Upper lobe of left lung (tissue), 4 donors: ENCODE results near the gene TPST2.

Experiments
- EP300 ChIP-seq, 4 donors: sonication (generic); formaldehyde crosslinking; IDR thresholded peaks; one replicate each; pipeline ENCODE4 v1.5.1; 2017; ENCODE audit warnings: antibody characterized with exemption in 4 of 4, control low read depth in 2 of 4
- POLR2AphosphoS5 ChIP-seq, 2 donors: sonication (generic); formaldehyde crosslinking; IDR thresholded peaks; one replicate each; pipeline ENCODE4 v1.5.1; 2017; ENCODE audit warnings: antibody characterized with exemption in 2 of 2
- TF ChIP-seq, protein P1 (sequence below), 6 experiments: fragments of 450-650 bp in 4 of 6; fragments of 200-600 bp in 2 of 6; sonication (generic) in 2 of 6; IDR thresholded peaks; one replicate each; pipeline ENCODE4 v1.5.1; 2016 to 2019; ENCODE audit warnings: antibody characterized with exemption in 6 of 6

DNA sequence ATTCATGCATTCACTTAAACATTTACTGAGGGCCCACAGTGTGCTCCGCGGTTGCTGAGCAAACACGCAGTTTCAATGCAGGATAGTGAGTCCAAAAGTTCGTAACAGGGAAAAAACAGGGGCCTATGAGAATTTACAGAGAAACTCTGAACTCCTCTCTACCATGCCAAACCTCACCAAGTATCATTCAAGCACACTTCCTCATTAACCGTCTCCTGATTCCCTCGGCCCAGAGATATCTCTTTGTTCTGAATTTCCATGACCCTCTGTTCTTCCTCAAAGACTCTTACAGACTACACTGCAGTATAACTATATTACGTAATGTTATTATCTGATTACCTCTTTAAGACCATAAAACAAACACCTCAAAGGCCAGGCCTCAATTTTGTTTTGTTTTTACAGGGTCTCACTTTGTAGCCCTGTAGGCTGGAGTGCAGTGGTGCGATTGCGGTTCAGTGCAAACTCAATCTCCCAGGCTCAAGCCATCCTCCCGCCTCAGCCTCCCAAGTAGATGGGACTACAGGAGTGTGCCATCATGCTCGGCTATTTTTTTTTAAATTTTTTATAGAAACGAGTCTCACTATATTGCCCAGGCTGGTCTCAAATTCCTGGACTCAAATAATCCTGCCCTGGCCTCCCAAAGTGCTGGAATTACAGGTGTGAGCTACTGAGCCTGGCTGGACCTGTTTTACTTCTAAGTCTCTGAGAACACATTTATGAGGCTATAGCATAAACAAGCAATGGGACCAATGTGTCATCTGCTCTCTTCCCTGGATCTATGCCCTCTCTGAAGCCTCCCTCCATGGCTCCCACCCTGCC, 109.9 kb downstream of the TPST2 start:
- TF ChIP-seq POLR2AphosphoS5 (IDR thresholded peaks at IDR 0.05), result no peak
- TF ChIP-seq EP300 (IDR thresholded peaks at IDR 0.05), result no peak
- TF ChIP-seq, protein P1, sequence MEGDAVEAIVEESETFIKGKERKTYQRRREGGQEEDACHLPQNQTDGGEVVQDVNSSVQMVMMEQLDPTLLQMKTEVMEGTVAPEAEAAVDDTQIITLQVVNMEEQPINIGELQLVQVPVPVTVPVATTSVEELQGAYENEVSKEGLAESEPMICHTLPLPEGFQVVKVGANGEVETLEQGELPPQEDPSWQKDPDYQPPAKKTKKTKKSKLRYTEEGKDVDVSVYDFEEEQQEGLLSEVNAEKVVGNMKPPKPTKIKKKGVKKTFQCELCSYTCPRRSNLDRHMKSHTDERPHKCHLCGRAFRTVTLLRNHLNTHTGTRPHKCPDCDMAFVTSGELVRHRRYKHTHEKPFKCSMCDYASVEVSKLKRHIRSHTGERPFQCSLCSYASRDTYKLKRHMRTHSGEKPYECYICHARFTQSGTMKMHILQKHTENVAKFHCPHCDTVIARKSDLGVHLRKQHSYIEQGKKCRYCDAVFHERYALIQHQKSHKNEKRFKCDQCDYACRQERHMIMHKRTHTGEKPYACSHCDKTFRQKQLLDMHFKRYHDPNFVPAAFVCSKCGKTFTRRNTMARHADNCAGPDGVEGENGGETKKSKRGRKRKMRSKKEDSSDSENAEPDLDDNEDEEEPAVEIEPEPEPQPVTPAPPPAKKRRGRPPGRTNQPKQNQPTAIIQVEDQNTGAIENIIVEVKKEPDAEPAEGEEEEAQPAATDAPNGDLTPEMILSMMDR (IDR thresholded peaks at IDR 0.05), result no peak
